Testis (tissue), 3 donors: ENCODE results near the gene ITIH1. TPM values are rescaled to one million over a fixed set of nuclear protein-coding genes. Genes with fewer than 3 reads are reported as not detected.
"Not testable (repeated sequence)": the region's sequence is repeated elsewhere in the genome, so short reads cannot be mapped to it uniquely, and the experiment has no call there.

Source experiments
- DNase-seq: peaks from one replicate; pipeline ENCODE4 v3.0.0-alpha.2; 2019
- H3K27ac ChIP-seq, 2 donors: fragments of 200-600 bp; sonication (generic); one replicate each; pipeline ENCODE4 v1.5.1; 2019
- H3K27me3 ChIP-seq: fragments of 200-600 bp; sonication (generic); one replicate; pipeline ENCODE4 v1.5.1; 2019
- H3K36me3 ChIP-seq: fragments of 200-600 bp; sonication (generic); one replicate; pipeline ENCODE4 v1.5.1; 2017; ENCODE audit warnings: low read depth; ENCODE audit errors: missing control alignments
- H3K4me1 ChIP-seq: fragments of 200-600 bp; sonication (generic); one replicate; pipeline ENCODE4 v1.5.1; 2019
- H3K4me3 ChIP-seq, 2 donors: fragments of 200-600 bp; sonication (generic); one replicate each; pipeline ENCODE4 v1.5.1; 2017 to 2019
- H3K9me3 ChIP-seq: fragments of 200-600 bp; sonication (generic); one replicate; pipeline ENCODE4 v1.5.1; 2017
- CTCF ChIP-seq, 3 experiments: fragments of 450-650 bp in 2 of 3; fragments of 200-600 bp in 1 of 3; sonication (generic) in 1 of 3; IDR thresholded peaks; one replicate each; pipeline ENCODE4 v1.5.1; 2016 to 2019; ENCODE audit warnings: antibody characterized with exemption in 3 of 3, mild to moderate bottlenecking in 2 of 3, moderate library complexity in 1 of 3
- POLR2A ChIP-seq: fragments of 450-650 bp; IDR thresholded peaks from one replicate; pipeline ENCODE4 v1.6.1; 2017; ENCODE audit warnings: antibody characterized with exemption, mild to moderate bottlenecking, moderate library complexity
- WGBS, 2 donors: methylation state at CpG; one replicate each; pipeline ENCODE4 v1.1.5; 2018; 5-methylcytosine and 5-hydroxymethylcytosine counted together
- intact Hi-C: fragments of 100-400 bp; cut with DNase I; formaldehyde crosslinking; loops from one replicate; pipeline ENCODE4 v1.15.1; 2023; ENCODE audit warnings: low total_unique reads
- polyA plus RNA-seq: library from polyadenylated mRNA; stranded (reverse); fragments of 350-450 nt; fragmentation: Illumina TruSeq; extraction: RNeasy Lipid Tissue Mini Kit (QIAGEN cat#74804); gene quantifications from one replicate; pipeline ENCODE4 v1.2.3, GENCODE V29; 2014; ENCODE audit warnings: low read depth, low replicate concordance; ENCODE audit not compliant: insufficient read depth
- total RNA-seq, 2 donors: library from RNA; depleted of rRNA; stranded (reverse); fragments of >200 nt; gene quantifications; one replicate each; pipeline ENCODE4 v1.2.3, GENCODE V29; 2016

Gene ITIH1
- total and polyA plus RNA-seq, 3 donors from 2014 or later, result 1.8 to 3.5 (median 2.9) TPM

- WGBS, 2 donors, result 90 to 96% methylated on average over 13 of the region's 13 CpGs
- no peak overlapping the region for H3K4me3 ChIP-seq
- no peaks in the 10 kb centered on the region for H3K27me3 ChIP-seq
- intact Hi-C loops, result no loop called here
- H3K36me3 ChIP-seq, result no peaks in the 10 kb centered on the region
- TF ChIP-seq POLR2A (no peak), CTCF (IDR thresholded peaks at IDR 0.05) (no peak)
- peaks cover 6% of the 10 kb centered on the region for H3K4me1 ChIP-seq
- no peaks in the 10 kb centered on the region for H3K9me3 ChIP-seq
- DNase-seq, result no peak
- H3K27ac ChIP-seq, result no peak overlapping the region
Measured at GRCh38 chr3:52773361-52774065, 3.9 kb upstream of the ITIH1 start.

- intact Hi-C loops, result no loop called here
- no peak for DNase-seq
- Histone ChIP-seq H3K36me3 (no peaks in the 10 kb centered on the region), H3K27me3 (no peaks in the 10 kb centered on the region), H3K9me3 (no peaks in the 10 kb centered on the region), H3K4me3 (no peak overlapping the region), H3K27ac (no peak overlapping the region), H3K4me1 (peaks cover 6% of the 10 kb centered on the region)
- 77 to 84% methylated on average over 7 to 8 of the region's 8 CpGs for WGBS, 2 donors
- TF ChIP-seq CTCF (IDR thresholded peaks at IDR 0.05) (no peak), POLR2A (no peak)
Measured at GRCh38 chr3:52774066-52774713, 3.2 kb upstream of the ITIH1 start.

DNA sequence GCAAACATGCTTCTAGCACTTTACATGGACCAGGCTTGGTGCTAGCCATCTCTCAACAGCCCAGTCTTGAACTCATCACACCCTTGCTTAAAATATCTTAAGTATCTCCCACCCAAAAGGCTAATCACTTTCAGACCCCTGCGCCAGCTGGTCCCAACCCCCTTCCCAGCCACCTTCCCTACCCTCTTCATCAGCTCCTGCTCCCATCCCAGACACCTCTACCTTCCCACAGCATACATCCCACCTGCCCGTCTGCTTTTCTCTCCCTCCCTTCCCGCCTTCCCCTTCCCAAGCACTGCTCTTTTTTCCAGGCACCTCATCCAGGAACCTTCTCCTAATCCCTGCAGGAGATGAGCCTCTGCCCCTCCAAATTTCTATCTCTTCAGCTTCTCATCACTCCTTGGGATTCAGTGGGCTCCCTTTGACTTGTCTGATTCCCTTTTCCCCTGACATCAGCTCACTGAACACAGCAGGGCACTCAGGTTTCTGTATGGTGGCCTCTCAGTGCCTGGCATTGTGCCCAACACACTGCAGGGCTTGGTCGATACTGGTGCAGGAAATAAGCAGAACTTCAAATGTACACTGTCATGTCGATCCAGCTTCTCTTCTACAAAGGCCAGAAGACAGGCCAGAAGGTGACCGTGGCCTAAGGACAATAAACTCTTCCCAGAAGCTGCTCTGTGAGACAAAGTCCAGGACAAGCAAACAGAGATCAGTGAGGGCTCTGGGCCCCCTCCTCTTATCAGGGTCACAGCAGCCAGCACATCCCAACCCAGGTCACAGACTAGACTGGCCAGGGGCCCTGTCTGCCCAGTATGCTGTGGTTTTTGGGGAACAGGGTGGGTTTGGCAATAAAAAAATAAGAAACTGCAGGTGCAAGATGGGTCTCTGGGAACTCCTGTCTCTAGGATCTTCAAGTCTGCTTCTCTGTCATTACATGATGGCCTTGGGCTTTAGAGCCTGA, 2.2 kb upstream of the ITIH1 start:
- no peaks in the 10 kb centered on the region for H3K27me3 ChIP-seq
- H3K4me3 ChIP-seq, result no peak overlapping the region
- no peak for DNase-seq
- H3K4me1 ChIP-seq, result no peaks in the 10 kb centered on the region
- no peaks in the 10 kb centered on the region for H3K9me3 ChIP-seq
- H3K36me3 ChIP-seq, result no peaks in the 10 kb centered on the region
- no peak overlapping the region for H3K27ac ChIP-seq
- no peak for TF ChIP-seq POLR2A
- no peak for TF ChIP-seq CTCF (IDR thresholded peaks at IDR 0.05)
- 70 to 72% methylated on average over 6 of the region's 6 CpGs for WGBS, 2 donors
- intact Hi-C loops, result no loop called here

- H3K36me3 ChIP-seq, result no peaks in the 10 kb centered on the region
- no peak for DNase-seq
- 67 to 73% methylated on average over 8 of the region's 8 CpGs for WGBS, 2 donors
- H3K4me3 ChIP-seq, result no peak overlapping the region
- intact Hi-C loops, result no loop called here
- no peaks in the 10 kb centered on the region for H3K9me3 ChIP-seq
- H3K4me1 ChIP-seq, result no peaks in the 10 kb centered on the region
- TF ChIP-seq CTCF (IDR thresholded peaks at IDR 0.05) (no peak), POLR2A (no peak)
- no peak overlapping the region for H3K27ac ChIP-seq
- no peaks in the 10 kb centered on the region for H3K27me3 ChIP-seq
Measured at GRCh38 chr3:52775877-52776276, 1.5 kb upstream of the ITIH1 start.

GRCh38 chr3:52776486-52776885, 913 bp upstream of the ITIH1 start:
- 86 to 92% methylated on average over 6 of the region's 6 CpGs for WGBS, 2 donors
- intact Hi-C loops, H3K27ac ChIP-seq, H3K9me3 ChIP-seq, H3K4me3 ChIP-seq, DNase-seq, H3K36me3 ChIP-seq, H3K4me1 ChIP-seq, H3K27me3 ChIP-seq: not testable (repeated sequence)
